ENCODE measurements around the gene ANGPTL5. TPM values are rescaled to one million over a fixed set of nuclear protein-coding genes. Genes with fewer than 3 reads are reported as not detected.
A peak's percentile ranks its signal among the peaks of the same experiment; 100 is the strongest.

Gene ANGPTL5
- total and polyA plus RNA-seq, 3 donors from 2014 or later: 0.31 to 0.74 (median 0.62) TPM

- peak; percentile 23 to 38 (median 31) for TF ChIP-seq CTCF (IDR thresholded peaks at IDR 0.05)
- no peak for TF ChIP-seq POLR2A (IDR thresholded peaks at IDR 0.05)
- 0 to 1% methylated on average over 27 to 51 of the region's 56 CpGs for WGBS, 2 donors
- no peaks in the 10 kb centered on the region for H3K27me3 ChIP-seq
- peak; percentile 98 for DNase-seq
- H3K4me3 ChIP-seq: peak within 1 kb of the TSS; percentile 71 to 75
- intact Hi-C loops (cut with DNase I; ENCODE audit: low total_unique reads): no loop called here
- no peaks in the 10 kb centered on the region for H3K36me3 ChIP-seq (ENCODE audit: low read depth, missing control alignments)
- H3K27ac ChIP-seq: peak within 1 kb of the TSS; percentile 76 to 92
- H3K9me3 ChIP-seq: no peaks in the 10 kb centered on the region
- peaks cover 28% of the 10 kb centered on the region for H3K4me1 ChIP-seq
Measured at GRCh38 chr11:101914738-101915426, 1.4 kb downstream of the ANGPTL5 start, which contains the start of gene CEP126. Gene CEP126, plus strand, starts transcription at chr11:101915010. Its CDS starts 275 bp downstream, at chr11:101915285.

- peaks cover 28% of the 10 kb centered on the region for H3K4me1 ChIP-seq
- H3K27me3 ChIP-seq: no peaks in the 10 kb centered on the region
- H3K9me3 ChIP-seq: no peaks in the 10 kb centered on the region
- no peak for TF ChIP-seq CTCF (IDR thresholded peaks at IDR 0.05)
- no peak for TF ChIP-seq POLR2A (IDR thresholded peaks at IDR 0.05)
- peak overlapping the region; percentile 71 to 75 for H3K4me3 ChIP-seq
- DNase-seq: no peak
- 3% methylated on average over 6 of the region's 6 CpGs for WGBS, 2 donors
- intact Hi-C loops (cut with DNase I; ENCODE audit: low total_unique reads): no loop called here
- H3K27ac ChIP-seq: peak overlapping the region; percentile 76 to 92
- H3K36me3 ChIP-seq (ENCODE audit: low read depth, missing control alignments): no peaks in the 10 kb centered on the region
Measured at GRCh38 chr11:101914341-101914737, 2.0 kb downstream of the ANGPTL5 start.

- intact Hi-C loops (cut with DNase I; ENCODE audit: low total_unique reads): no loop called here
- no peak for TF ChIP-seq POLR2A (IDR thresholded peaks at IDR 0.05)
- no peak for TF ChIP-seq CTCF (IDR thresholded peaks at IDR 0.05)
- no peak for DNase-seq
- Histone ChIP-seq H3K36me3 (ENCODE audit: low read depth, missing control alignments) (no peaks in the 10 kb centered on the region), H3K4me3 (no peak overlapping the region), H3K4me1 (peaks cover 32% of the 10 kb centered on the region), H3K9me3 (no peaks in the 10 kb centered on the region), H3K27ac (peak overlapping the region in 1 of 2 donors; percentile 92), H3K27me3 (no peaks in the 10 kb centered on the region)
- WGBS, 2 donors: 57 to 63% methylated on average over 5 of the region's 5 CpGs
Measured at GRCh38 chr11:101913656-101914055, 2.7 kb downstream of the ANGPTL5 start.

- no peak overlapping the region for H3K27ac ChIP-seq
- 24 to 27% methylated on average over 3 of the region's 3 CpGs for WGBS, 2 donors
- intact Hi-C loops (cut with DNase I; ENCODE audit: low total_unique reads): no loop called here
Measured at GRCh38 chr11:101912823-101913284, 3.5 kb downstream of the ANGPTL5 start.

More at GRCh38 chr11:101912823-101913284, 3.5 kb downstream of the ANGPTL5 start:
- H3K4me1 ChIP-seq: peaks cover 32% of the 10 kb centered on the region
- H3K9me3 ChIP-seq: no peaks in the 10 kb centered on the region
- no peak for TF ChIP-seq POLR2A (IDR thresholded peaks at IDR 0.05)
- TF ChIP-seq CTCF (IDR thresholded peaks at IDR 0.05): no peak
- H3K36me3 ChIP-seq (ENCODE audit: low read depth, missing control alignments): no peaks in the 10 kb centered on the region
- DNase-seq: no peak
- no peak overlapping the region for H3K4me3 ChIP-seq
- no peaks in the 10 kb centered on the region for H3K27me3 ChIP-seq

All from testis (tissue), 3 donors.